Parathyroid adenoma (tissue), 2 donors: ENCODE results near the gene TRIOBP.

Source experiments
- H2AFZ ChIP-seq: fragments of 300-600 bp; sonication (generic); one replicate; pipeline ENCODE4 v1.7.0; 2017; ENCODE audit warnings: antibody characterized with exemption, mild to moderate bottlenecking
- H3K27ac ChIP-seq: fragments of 300-600 bp; sonication (generic); one replicate; pipeline ENCODE4 v1.7.0; 2017
- H3K27me3 ChIP-seq: fragments of 300-600 bp; sonication (generic); one replicate; pipeline ENCODE4 v1.7.0; 2017; ENCODE audit warnings: low read length; ENCODE audit not compliant: control insufficient read depth, insufficient read depth
- H3K36me3 ChIP-seq: fragments of 300-600 bp; sonication (generic); one replicate; pipeline ENCODE4 v1.7.0; 2017; ENCODE audit warnings: low read length; ENCODE audit not compliant: control insufficient read depth, insufficient read depth
- H3K4me1 ChIP-seq: fragments of 300-600 bp; sonication (generic); one replicate; pipeline ENCODE4 v1.7.0; 2017; ENCODE audit warnings: control low read depth
- H3K4me2 ChIP-seq: fragments of 300-600 bp; sonication (generic); one replicate; pipeline ENCODE4 v1.7.0; 2017; ENCODE audit warnings: low read length
- H3K4me3 ChIP-seq: fragments of 300-600 bp; sonication (generic); one replicate; pipeline ENCODE4 v1.7.0; 2017; ENCODE audit warnings: low read depth, low read length
- H3K79me2 ChIP-seq: fragments of 300-600 bp; sonication (generic); one replicate; pipeline ENCODE4 v1.7.0; 2017; ENCODE audit warnings: control low read depth
- H3K9ac ChIP-seq: fragments of 300-600 bp; sonication (generic); one replicate; pipeline ENCODE4 v1.7.0; 2017; ENCODE audit warnings: mild to moderate bottlenecking
- H3K9me3 ChIP-seq: fragments of 300-600 bp; sonication (generic); one replicate; pipeline ENCODE4 v1.7.0; 2017; ENCODE audit warnings: low read length; ENCODE audit not compliant: control insufficient read depth
- CTCF ChIP-seq: fragments of 300-600 bp; sonication (generic); IDR thresholded peaks from one replicate; pipeline ENCODE4 v1.7.0; 2017; ENCODE audit warnings: antibody characterized with exemption, mild to moderate bottlenecking
- donor health status: primary hyperparathyroidism.

The TRIOBP gene

GRCh38 chr22:37678372-37678771 is 18.5 kb upstream of the TRIOBP start:
- H3K79me2 ChIP-seq, result no peaks in the 10 kb centered on the region
- H3K36me3 ChIP-seq, result no peaks in the 10 kb centered on the region
- H3K9me3 ChIP-seq, result no peaks in the 10 kb centered on the region
- H3K4me1 ChIP-seq, result peaks cover 4% of the 10 kb centered on the region
- no peak overlapping the region for H2AFZ ChIP-seq
- no peak overlapping the region for H3K27ac ChIP-seq
- H3K27me3 ChIP-seq, result no peaks in the 10 kb centered on the region
- no peak overlapping the region for H3K4me3 ChIP-seq
- no peak for TF ChIP-seq CTCF
- H3K9ac ChIP-seq, result no peak overlapping the region
- no peak overlapping the region for H3K4me2 ChIP-seq

DNA sequence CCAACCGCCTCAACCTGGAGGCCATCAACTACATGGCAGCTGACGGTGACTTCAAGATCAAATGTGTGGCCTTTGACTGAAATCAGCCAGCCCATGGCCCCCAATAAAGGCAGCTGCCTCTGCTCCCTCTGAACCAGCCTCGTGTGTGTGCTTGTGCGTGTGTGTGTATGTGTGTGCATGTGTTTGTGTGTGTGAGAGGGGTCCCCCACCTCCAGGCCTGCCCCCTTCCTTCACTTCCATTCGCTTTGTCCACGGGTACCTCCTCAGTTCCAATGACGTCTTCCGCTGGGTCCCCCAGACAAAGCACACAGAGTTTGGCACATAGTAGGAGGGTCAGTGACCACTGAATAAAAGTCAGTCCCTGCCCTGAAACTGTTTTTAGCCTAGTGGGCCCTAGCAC is 17.2 kb upstream of the TRIOBP start:
- Histone ChIP-seq H3K36me3 (no peaks in the 10 kb centered on the region), H3K4me1 (no peaks in the 10 kb centered on the region)
- no peak for TF ChIP-seq CTCF

GRCh38 chr22:37680191-37680851 is 16.5 kb upstream of the TRIOBP start:
- Histone ChIP-seq H3K4me3 (no peak overlapping the region), H2AFZ (no peak overlapping the region), H3K9ac (no peak overlapping the region), H3K4me2 (no peak overlapping the region), H3K9me3 (no peaks in the 10 kb centered on the region), H3K79me2 (no peaks in the 10 kb centered on the region), H3K4me1 (no peaks in the 10 kb centered on the region), H3K36me3 (no peaks in the 10 kb centered on the region), H3K27me3 (no peaks in the 10 kb centered on the region), H3K27ac (no peak overlapping the region)
- TF ChIP-seq CTCF, result no peak

More for the DNA sequence above, 17.2 kb upstream of the TRIOBP start:
- H2AFZ ChIP-seq, result no peak overlapping the region
- no peaks in the 10 kb centered on the region for H3K27me3 ChIP-seq
- H3K4me2 ChIP-seq, result no peak overlapping the region
- H3K9ac ChIP-seq, result no peak overlapping the region
- H3K79me2 ChIP-seq, result no peaks in the 10 kb centered on the region
- H3K4me3 ChIP-seq, result no peak overlapping the region
- no peak overlapping the region for H3K27ac ChIP-seq
- no peaks in the 10 kb centered on the region for H3K9me3 ChIP-seq

GRCh38 chr22:37681001-37681424 is 15.8 kb upstream of the TRIOBP start:
- H3K9ac ChIP-seq, result no peak overlapping the region
- no peaks in the 10 kb centered on the region for H3K36me3 ChIP-seq
- no peaks in the 10 kb centered on the region for H3K79me2 ChIP-seq
- no peaks in the 10 kb centered on the region for H3K27me3 ChIP-seq
- H2AFZ ChIP-seq, result no peak overlapping the region
- no peaks in the 10 kb centered on the region for H3K9me3 ChIP-seq
- no peak overlapping the region for H3K27ac ChIP-seq
- H3K4me2 ChIP-seq, result no peak overlapping the region
- no peak overlapping the region for H3K4me3 ChIP-seq
- no peaks in the 10 kb centered on the region for H3K4me1 ChIP-seq
- no peak for TF ChIP-seq CTCF

DNA sequence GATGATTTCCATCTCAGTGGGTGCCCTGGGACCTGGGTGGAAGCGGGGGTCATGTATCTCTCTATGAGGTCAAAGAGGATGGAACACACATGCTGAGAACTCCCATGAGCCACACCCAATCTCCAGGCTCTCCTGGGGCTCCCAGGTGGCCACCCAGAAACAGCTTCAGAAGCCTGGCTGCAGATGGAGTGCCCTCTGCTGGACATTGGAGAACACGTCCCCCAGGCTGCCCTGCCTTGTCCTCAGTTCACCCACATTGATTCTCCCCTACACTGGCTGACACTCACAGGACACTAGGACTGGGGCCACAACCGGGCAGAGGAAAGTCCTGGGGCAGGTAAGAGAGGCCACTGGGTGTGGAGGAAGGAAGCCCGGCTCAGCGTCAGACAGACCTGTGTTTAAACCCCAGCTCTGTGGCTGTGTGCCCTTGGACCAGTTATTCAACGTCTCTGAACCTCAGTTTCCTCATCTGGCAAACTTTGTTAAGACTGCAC is 15.2 kb upstream of the TRIOBP start:
- H3K36me3 ChIP-seq, result no peaks in the 10 kb centered on the region
- no peaks in the 10 kb centered on the region for H3K4me1 ChIP-seq
- H3K79me2 ChIP-seq, result no peaks in the 10 kb centered on the region
- H2AFZ ChIP-seq, result no peak overlapping the region
- no peak overlapping the region for H3K9ac ChIP-seq
- H3K9me3 ChIP-seq, result no peaks in the 10 kb centered on the region
- H3K4me2 ChIP-seq, result no peak overlapping the region
- no peak overlapping the region for H3K27ac ChIP-seq
- peak; percentile 84 for TF ChIP-seq CTCF
- H3K27me3 ChIP-seq, result no peaks in the 10 kb centered on the region
- no peak overlapping the region for H3K4me3 ChIP-seq
